IMR-90 (cell line): ENCODE measurements around the gene RFX1.

Experiments
- FOS ChIP-seq: fragments of 150-350 bp; IDR thresholded peaks from 2 replicates; pipeline ENCODE4 v1.6.1; 2016; ENCODE audit warnings: low read depth, low read length
- MXI1 ChIP-seq: IDR thresholded peaks from 2 replicates; pipeline ENCODE4 v1.6.1; 2012; ENCODE audit warnings: low read depth, mild to moderate bottlenecking, low read length, moderate library complexity, borderline replicate concordance
- POLR2A ChIP-seq: IDR thresholded peaks from 2 replicates; pipeline ENCODE4 v1.6.1; 2012; ENCODE audit warnings: mild to moderate bottlenecking, low read depth, low read length
- RAD21 ChIP-seq: IDR thresholded peaks from 2 replicates; pipeline ENCODE4 v1.6.1; 2012; ENCODE audit warnings: low read length, improper control_type of control experiment
- RCOR1 ChIP-seq: IDR thresholded peaks from 2 replicates; pipeline ENCODE4 v1.6.1; 2012; ENCODE audit warnings: mild to moderate bottlenecking, low read length, improper control_type of control experiment; ENCODE audit not compliant: insufficient replicate concordance
- RFX5 ChIP-seq: IDR thresholded peaks from 2 replicates; pipeline ENCODE4 v1.8.0; 2012; ENCODE audit warnings: low read depth, mild to moderate bottlenecking, low read length, moderate library complexity
- SMC3 ChIP-seq: fragments of 150-350 bp; IDR thresholded peaks from 2 replicates; pipeline ENCODE4 v1.6.1; 2016; ENCODE audit warnings: low read depth, mild to moderate bottlenecking, antibody characterized with exemption, low read length, moderate library complexity
- USF2 ChIP-seq: fragments of 150-350 bp; IDR thresholded peaks from 2 replicates; pipeline ENCODE4 v1.6.1; 2017; ENCODE audit warnings: mild to moderate bottlenecking, antibody characterized with exemption, low read length, low read depth
- TF ChIP-seq, protein P1 (sequence below): conservative IDR thresholded peaks from 2 replicates; pipeline ENCODE4 v1.5.1; 2012; ENCODE audit warnings: mild to moderate bottlenecking, low read depth, low read length, improper control_type of control experiment

DNA sequence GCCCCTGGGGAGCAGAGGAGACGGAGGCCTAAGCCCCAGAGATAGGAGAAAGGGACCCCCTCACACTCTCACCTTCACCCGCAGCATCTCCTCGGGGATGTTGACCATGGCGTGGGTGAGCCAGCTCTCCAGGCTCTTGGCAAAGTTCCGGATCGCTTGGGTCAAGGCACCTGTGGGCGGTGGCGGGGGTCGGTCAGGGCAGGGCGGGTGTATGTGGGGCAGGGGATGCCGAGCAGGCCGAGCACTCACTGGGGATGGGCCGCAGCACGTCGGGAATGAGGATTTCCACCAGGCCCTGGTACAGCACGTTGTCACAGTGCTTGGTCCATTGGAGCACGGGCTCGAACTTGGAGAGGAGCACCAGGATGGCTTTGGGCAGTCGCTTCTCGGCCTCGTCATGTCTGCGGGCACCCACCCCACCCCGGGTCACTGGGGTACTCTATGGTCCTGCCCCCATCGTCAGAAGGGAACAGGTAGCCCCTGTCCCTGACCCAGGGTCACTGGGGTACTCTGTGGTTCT lies 40.7 kb downstream of the RFX1 start:
- TF ChIP-seq, protein P1, sequence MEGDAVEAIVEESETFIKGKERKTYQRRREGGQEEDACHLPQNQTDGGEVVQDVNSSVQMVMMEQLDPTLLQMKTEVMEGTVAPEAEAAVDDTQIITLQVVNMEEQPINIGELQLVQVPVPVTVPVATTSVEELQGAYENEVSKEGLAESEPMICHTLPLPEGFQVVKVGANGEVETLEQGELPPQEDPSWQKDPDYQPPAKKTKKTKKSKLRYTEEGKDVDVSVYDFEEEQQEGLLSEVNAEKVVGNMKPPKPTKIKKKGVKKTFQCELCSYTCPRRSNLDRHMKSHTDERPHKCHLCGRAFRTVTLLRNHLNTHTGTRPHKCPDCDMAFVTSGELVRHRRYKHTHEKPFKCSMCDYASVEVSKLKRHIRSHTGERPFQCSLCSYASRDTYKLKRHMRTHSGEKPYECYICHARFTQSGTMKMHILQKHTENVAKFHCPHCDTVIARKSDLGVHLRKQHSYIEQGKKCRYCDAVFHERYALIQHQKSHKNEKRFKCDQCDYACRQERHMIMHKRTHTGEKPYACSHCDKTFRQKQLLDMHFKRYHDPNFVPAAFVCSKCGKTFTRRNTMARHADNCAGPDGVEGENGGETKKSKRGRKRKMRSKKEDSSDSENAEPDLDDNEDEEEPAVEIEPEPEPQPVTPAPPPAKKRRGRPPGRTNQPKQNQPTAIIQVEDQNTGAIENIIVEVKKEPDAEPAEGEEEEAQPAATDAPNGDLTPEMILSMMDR, result no peak
- TF ChIP-seq SMC3, result no peak
- TF ChIP-seq POLR2A, result no peak
- TF ChIP-seq FOS, result no peak
- TF ChIP-seq MXI1, result no peak
- no peak for TF ChIP-seq RCOR1
- no peak for TF ChIP-seq USF2
- TF ChIP-seq RFX5, result no peak
- TF ChIP-seq RAD21, result no peak
